GM18873 (cell line): Measurements from ENCODE around the gene THAP4.
"Not testable (repeated sequence)": the region's sequence is repeated elsewhere in the genome, so short reads cannot be mapped to it uniquely, and the experiment has no call there.

Source experiments
- ATAC-seq: cut with Tn5 transposase; IDR thresholded peaks from one replicate; pipeline ENCODE4 v1.9.1; 2021; ENCODE audit warnings: mild to moderate bottlenecking, moderate library complexity, moderate number of reproducible peaks; ENCODE audit not compliant: unreplicated experiment, low FRiP score

The THAP4 gene

GRCh38 chr2:241590496-241591455, 46.2 kb downstream of the THAP4 start:
- not testable (repeated sequence) for ATAC-seq

GRCh38 chr2:241589863-241590262, 47.1 kb downstream of the THAP4 start:
- not testable (repeated sequence) for ATAC-seq

GRCh38 chr2:241586564-241587264, 50.2 kb downstream of the THAP4 start:
- no peak for ATAC-seq

- no peak for ATAC-seq
Measured at GRCh38 chr2:241584436-241584835, 52.5 kb downstream of the THAP4 start.

- ATAC-seq: no peak
Measured at GRCh38 chr2:241582806-241583205, 54.2 kb downstream of the THAP4 start.

GRCh38 chr2:241582328-241582727, 54.6 kb downstream of the THAP4 start:
- no peak for ATAC-seq

- no peak for ATAC-seq
Measured at GRCh38 chr2:241579281-241579680, 57.7 kb downstream of the THAP4 start.

GRCh38 chr2:241577413-241578122, 59.4 kb downstream of the THAP4 start:
- no peak for ATAC-seq

GRCh38 chr2:241576293-241576654, 60.7 kb downstream of the THAP4 start:
- ATAC-seq: no peak

GRCh38 chr2:241575624-241576292, 61.2 kb downstream of the THAP4 start:
- no peak for ATAC-seq

- no peak for ATAC-seq
Measured at GRCh38 chr2:241574911-241575623, 61.9 kb downstream of the THAP4 start.

GRCh38 chr2:241573741-241574140, 63.2 kb downstream of the THAP4 start:
- ATAC-seq: no peak

- ATAC-seq: not testable (repeated sequence)
Measured at GRCh38 chr2:241572915-241573651, 63.9 kb downstream of the THAP4 start.

- no peak for ATAC-seq
Measured at GRCh38 chr2:241571821-241572620, 64.9 kb downstream of the THAP4 start.

- no peak for ATAC-seq
Measured at GRCh38 chr2:241570961-241571581, 65.9 kb downstream of the THAP4 start.

GRCh38 chr2:241569831-241570281, 67.1 kb downstream of the THAP4 start:
- no peak for ATAC-seq

GRCh38 chr2:241568726-241569125, 68.2 kb downstream of the THAP4 start:
- no peak for ATAC-seq

- no peak for ATAC-seq
Measured at GRCh38 chr2:241567776-241568175, 69.2 kb downstream of the THAP4 start.
